ENCODE measurements around the gene PPP3CA.

DNA sequence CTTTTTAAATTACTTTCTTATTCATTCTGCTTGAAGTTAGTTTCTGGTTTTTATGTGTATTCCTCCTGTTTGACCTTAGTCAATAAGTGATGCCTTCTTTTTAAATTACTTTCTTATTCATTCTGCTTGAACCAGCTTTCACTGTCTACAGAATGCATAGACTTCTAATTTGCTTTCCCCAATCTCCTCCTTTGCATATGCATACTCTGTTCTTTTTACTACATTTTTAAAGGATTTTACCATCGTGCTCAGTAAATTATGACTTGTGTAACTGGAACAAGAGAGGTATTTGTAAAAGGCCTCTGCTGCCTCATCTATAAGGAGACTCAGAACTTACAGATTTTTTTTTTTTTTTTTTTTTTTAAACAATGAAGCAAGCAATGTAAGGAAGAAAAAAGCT lies 228.7 kb downstream of the PPP3CA start:
- TF ChIP-seq, protein P1, sequence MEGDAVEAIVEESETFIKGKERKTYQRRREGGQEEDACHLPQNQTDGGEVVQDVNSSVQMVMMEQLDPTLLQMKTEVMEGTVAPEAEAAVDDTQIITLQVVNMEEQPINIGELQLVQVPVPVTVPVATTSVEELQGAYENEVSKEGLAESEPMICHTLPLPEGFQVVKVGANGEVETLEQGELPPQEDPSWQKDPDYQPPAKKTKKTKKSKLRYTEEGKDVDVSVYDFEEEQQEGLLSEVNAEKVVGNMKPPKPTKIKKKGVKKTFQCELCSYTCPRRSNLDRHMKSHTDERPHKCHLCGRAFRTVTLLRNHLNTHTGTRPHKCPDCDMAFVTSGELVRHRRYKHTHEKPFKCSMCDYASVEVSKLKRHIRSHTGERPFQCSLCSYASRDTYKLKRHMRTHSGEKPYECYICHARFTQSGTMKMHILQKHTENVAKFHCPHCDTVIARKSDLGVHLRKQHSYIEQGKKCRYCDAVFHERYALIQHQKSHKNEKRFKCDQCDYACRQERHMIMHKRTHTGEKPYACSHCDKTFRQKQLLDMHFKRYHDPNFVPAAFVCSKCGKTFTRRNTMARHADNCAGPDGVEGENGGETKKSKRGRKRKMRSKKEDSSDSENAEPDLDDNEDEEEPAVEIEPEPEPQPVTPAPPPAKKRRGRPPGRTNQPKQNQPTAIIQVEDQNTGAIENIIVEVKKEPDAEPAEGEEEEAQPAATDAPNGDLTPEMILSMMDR (IDR thresholded peaks at IDR 0.05), result no peak
- TF ChIP-seq EP300 (IDR thresholded peaks at IDR 0.05), result no peak
